AG10803 (cell line): ENCODE measurements around the gene SOBP.

Experiments used
- DNase-seq: peaks from one replicate; pipeline ENCODE4 v3.0.0; 2010; ENCODE audit warnings: low read depth
- H3K4me3 ChIP-seq: 2 replicates; pipeline ENCODE4 v1.5.1; 2011; ENCODE audit warnings: mild to moderate bottlenecking, low read length, control low read depth
- CTCF ChIP-seq: conservative IDR thresholded peaks from 2 replicates; pipeline ENCODE4 v1.5.1; 2011; ENCODE audit warnings: mild to moderate bottlenecking, low read length, control low read depth, inconsistent platforms

The SOBP gene

DNA sequence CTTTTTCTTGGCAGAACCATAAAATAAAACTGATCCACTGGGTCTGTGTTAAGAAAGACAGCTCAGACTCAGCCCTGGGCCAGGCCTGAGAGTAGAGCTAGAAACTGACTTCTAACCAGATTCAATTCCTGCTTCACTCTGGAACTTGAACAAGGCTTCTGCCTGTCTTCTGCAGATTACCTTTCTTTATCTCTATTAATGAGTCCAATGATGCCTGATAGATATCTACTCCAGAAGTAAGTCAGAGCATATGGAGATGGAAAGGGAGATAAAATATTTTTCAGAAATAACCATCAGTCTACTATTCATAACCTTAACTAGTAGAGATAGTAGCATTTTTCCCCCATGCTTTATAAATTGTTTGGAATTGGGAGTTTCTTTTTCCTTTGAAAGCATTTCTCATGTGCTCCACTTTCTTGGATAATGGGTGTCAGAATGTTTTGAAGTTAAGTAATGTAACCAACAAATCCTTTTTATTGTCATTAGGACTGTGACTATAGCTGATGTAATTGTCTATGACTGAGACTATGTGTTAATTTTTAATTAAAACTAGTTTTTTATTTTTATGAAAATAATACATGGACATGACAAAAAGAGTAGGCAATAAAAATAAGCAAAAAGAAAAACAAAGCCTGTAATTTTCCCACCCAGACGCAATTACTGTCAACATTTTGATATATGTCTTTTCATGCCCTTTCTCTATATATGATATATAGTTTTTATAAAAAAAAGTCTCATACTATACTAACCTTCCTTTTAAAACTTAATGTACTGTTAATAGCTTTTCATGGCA, 7.2 kb downstream of the SOBP start:
- no peak for DNase-seq

DNA sequence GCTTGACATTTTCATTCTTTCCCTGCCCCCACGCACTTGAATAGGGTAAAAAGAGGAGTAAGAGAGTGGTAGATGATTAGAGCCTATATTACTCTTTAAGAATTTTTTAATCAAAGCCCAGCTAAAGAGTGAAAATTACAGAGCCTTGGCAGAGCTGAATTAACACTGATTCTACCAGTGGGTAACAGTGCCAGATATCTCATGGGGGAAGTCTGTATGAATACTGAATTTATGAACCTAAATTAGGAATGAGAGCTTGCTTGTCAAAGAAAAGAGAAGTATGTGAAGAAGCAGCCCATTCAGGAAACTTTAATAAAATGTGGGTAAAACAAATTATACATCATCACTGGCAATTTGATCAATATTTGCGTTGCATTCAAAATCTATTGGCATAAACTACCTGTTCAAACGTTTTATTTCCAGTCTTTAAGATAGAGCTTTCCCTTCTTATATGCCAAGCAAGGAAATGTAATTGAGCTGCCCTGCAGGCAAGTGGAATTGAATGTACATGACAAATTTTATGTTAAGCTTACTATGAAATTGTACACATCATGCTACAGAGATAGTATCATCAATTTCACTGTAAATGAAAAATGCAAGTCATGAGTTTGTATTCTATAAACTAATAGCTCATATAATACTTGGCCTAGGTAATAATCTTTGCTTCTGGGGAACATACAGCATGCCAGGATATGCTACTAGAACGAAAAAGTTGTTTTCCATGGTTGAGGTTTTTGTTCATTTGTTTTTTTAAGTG, 14.5 kb downstream of the SOBP start:
- no peak overlapping the region for H3K4me3 ChIP-seq

More for the DNA sequence above, 7.2 kb downstream of the SOBP start:
- TF ChIP-seq CTCF = no peak
- H3K4me3 ChIP-seq = no peak overlapping the region

GRCh38 chr6:107506145-107506544, 16.2 kb downstream of the SOBP start:
- DNase-seq = no peak
- TF ChIP-seq CTCF = no peak
- H3K4me3 ChIP-seq = no peak overlapping the region

More for the DNA sequence above, 14.5 kb downstream of the SOBP start:
- no peak for DNase-seq
- no peak for TF ChIP-seq CTCF

GRCh38 chr6:107509506-107509905, 19.6 kb downstream of the SOBP start:
- TF ChIP-seq CTCF = no peak
- no peak for DNase-seq
- H3K4me3 ChIP-seq = no peak overlapping the region

DNA sequence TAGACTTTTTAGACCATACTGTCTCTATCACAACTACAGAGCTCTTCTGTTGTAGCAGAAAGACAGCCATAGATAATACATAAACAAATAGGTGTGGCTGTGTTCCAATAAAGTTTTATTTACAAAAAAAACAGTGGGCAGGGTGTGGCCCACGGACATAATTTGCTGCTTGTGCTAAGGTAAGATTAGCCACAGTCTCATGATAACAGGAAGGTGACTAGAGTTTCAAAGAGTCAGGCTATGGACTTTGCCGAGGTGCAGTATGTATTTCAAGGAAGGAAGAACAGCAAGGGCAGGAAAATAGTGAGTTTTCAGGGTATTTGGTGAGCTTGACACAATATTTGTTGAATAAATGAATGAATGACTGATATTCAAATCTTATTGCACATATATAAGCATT, 20.2 kb downstream of the SOBP start:
- DNase-seq = no peak
- TF ChIP-seq CTCF = no peak
- H3K4me3 ChIP-seq = no peak overlapping the region

DNA sequence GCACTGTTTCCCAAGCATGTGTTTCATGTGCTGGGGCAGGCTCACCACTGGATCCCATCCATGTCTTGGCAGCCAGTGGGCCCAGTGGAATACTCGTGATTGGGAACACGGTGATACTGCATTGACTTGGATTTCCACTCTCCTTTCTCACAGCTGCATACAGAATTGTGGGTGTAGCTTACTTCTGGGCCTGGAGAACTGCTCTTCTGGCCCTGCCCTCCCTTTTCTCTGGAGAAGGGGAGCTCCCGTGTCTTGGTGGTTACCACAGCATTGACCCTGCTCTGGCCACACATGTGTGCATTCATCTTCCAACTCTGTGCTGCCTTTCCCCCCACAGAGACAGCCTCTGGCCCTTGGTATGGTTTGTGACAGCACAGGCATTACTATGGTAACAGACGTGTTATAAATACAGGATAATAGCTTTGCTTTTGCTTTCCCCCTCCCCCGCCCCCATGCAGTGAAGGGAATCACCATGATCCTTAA, 21.6 kb downstream of the SOBP start:
- TF ChIP-seq CTCF = no peak
- no peak overlapping the region for H3K4me3 ChIP-seq
- DNase-seq = no peak

DNA sequence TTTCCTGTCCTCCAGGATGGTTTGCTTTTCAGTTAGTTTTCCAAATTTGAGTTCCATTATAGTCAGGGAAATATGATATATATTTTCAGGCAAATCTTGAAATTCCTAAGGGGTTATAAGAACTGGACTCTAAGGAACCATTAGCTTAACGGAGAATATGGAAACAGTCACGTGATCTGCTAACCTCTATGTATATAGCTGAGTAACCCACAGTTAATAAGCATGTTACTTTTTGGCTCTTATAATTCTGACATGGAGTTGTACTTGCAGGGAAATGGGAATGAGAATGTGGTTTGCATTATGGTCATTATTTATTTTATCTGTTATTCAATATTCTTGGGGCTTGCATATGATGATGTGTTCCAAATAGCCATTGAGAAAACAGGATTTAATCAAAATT, 23.3 kb downstream of the SOBP start:
- no peak overlapping the region for H3K4me3 ChIP-seq
- DNase-seq = no peak
- TF ChIP-seq CTCF = no peak
